ENCODE results near the gene FABP1.

DNA sequence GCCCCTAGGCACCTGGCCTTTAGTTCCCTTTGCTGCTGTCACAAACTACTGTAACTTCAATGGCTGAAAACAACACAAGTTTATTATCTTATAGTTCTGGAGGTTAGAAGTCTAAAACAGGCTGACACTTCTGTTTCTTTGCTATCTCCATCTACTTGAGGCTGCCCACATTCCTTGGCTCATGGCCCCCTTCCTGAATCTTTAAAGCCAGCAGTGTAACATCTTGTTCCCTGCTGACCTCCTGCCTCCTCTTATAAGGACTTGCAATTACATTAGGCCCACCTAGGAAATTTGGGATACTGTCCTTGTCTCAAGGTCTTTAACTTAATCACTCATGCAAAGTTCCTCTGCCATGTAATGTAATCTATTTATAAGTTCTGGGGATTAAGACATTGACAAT, 53.7 kb downstream of the FABP1 start:
- TF ChIP-seq POLR2AphosphoS5 (IDR thresholded peaks at IDR 0.05; ENCODE audit: borderline replicate concordance, low read depth, low read length) (no peak), EZH2 (IDR thresholded peaks at IDR 0.05) (no peak)
